ENCODE results near the gene EARS2. TPM values are rescaled to one million over a fixed set of nuclear protein-coding genes. Genes with fewer than 3 reads are reported as not detected.

Gene EARS2
- total and polyA plus RNA-seq, 10 of the 15 experiments (the other 5 are each of a cell fraction or from before 2014, with no cell fraction given): 12.9 to 65.9 (median 33.5) TPM

GRCh38 chr16:23566724-23567123, 9.6 kb upstream of the EARS2 start (continued):
- TF ChIP-seq CUX1 (IDR thresholded peaks at IDR 0.05; ENCODE audit: insufficient replicate concordance, low read depth, low read length) (no peak), SMAD1 (IDR thresholded peaks at IDR 0.05; ENCODE audit: low read depth, partially characterized antibody) (no peak), ATF7 (IDR thresholded peaks at IDR 0.05; ENCODE audit: low read depth) (no peak), ZBTB40 (IDR thresholded peaks at IDR 0.05; ENCODE audit: borderline replicate concordance) (no peak)

Data from GM12878 (cell line).